KG1 (cell line): ENCODE results near the gene ABTB1.

Experiments
- DNase-seq: peaks from one replicate; lab custom pipeline; 2025; lab: John Stamatoyannopoulos, UW

Gene ABTB1

DNA sequence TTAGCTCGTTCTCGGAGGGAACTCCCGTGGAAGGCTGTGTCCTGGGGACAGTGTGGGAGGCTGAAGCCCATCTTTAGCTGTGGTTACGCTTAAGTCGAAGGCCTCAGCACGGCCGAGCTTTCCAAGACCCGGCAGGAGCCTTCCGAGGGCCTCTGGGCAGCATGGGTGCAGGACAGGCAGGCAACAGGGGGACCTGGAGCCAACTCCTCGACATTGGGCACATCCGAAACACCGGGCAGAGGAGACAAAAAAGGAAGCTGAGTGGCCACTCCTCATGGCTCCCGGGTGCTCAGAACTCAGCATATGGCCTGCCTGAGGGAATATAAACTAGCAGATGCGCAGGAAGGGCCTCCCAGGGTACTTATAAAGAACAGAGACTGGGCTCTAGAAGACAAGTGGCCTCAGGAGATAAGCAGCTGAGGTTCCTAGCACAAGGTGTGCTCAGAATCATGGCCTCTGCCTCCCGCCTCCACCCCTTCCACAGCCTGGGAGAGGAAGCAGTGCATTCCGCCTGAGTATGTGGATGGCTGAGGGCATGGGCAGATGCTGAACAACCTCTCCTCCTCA lies 34.1 kb downstream of the ABTB1 start:
- no peak for DNase-seq

DNA sequence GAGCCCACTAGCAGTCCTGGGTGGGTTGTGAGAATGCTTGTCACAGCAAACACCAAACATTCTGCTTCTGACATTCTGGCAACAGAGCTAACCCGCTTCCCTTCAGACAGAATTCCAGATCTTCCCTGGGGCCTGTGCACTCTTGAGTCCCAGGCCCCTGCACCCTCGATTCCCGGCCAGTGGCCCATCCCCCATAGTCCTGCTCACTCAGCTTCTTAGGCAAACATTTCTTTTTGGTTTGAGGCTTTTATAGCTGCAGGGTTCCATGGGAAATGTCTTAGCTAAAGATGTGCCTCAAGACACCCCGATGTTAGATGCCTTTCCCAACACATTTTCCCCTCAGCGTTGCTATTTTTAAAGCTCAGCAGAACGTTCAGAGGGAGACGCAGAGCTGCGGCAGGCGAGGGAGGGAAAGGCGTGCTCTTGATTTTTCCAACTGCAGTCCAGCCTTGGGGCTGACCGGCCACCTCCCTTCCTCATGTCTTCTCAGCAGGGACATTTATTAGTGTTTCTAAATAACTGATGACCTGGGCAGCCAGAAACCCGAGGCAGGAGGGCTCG lies 35.2 kb downstream of the ABTB1 start:
- DNase-seq = no peak

DNA sequence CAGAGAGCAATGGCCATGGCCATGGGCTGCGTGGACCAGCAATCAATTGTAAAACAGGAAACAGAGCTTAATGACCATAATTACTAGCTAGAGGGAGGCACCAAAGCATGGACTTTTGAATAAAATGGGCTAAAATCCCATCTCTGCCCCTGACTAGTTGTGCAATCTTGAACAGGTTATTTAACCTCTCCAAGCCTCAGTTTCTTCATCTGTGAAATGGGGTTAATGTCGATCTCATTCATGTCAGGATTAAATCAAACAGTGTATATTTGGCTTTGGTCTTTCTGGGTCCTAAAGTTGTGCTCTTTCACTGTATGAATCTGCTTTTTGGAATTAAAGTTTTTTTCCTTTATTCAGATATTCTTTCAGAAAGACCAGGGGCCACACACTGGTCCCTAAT lies 36.1 kb downstream of the ABTB1 start:
- no peak for DNase-seq

DNA sequence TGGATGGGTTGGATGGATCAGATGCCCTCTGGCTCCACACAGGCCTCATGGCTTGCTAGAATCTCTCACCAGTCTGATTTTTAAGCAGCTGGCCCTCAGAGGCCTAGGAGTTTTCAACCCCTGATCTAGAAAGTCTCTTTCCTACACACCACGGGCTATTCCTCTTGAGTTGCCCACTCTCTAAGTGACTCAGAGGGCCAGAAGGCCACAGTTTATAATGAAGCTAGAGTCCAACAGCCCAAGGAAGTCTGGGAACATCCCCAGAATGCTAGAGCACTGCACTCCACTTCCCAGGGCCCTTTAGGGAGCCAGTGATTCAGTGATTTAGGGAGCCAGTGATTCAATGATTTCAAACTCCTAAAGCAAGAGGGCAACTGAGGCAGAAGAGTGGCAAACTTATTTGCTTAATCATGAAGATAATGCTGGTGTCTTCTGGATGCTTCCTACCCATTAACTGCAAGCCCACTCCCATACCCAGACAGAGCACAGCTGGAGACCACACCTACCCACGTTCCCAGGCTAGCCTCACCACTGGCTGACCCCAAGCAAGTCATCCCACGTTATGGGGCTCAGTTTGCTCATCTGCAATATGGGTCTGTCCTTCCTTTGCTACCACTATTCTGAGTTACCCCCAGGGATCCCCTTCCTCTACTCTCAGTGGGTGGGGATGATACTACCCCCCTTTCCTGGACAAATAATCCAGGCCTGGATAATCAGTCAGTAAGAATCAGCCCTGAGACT lies 36.7 kb downstream of the ABTB1 start:
- no peak for DNase-seq

DNA sequence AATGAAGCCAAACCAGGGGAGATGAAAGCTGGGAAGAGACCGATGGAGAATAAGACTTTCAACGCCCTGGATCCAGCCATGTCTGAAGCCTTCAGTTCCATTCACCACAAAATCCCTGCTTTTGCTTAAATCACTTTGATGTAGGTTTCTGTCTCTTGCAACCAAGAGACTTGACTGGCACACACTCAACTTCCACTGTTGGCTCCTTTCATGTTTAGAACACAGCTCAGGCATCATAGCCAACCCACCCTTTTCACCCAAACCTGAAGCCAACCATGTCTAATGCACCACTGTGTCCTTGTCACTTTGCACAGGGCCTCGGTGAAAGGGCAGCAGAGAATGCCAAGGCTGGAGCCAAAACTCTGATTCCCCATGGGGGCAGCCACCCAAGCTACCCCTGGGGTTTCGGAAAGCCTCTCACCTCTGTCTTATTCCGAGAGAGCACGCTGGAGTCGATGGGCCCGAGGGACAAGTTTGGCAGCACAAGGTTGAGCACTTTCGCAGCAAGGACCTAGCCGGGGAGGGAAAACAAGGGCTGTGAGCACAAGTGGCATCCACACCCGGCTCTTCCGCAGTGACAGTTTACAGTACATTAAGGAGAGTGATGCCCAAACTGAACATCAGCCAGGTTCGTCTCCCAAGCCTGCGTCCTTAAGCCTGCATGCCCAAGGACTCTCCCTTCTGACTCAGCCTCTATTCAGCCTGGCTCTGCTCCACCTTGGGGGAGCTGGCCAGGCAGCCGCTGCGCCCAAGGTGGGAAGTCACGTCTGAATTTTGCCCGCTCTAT lies 37.6 kb downstream of the ABTB1 start:
- no peak for DNase-seq

DNA sequence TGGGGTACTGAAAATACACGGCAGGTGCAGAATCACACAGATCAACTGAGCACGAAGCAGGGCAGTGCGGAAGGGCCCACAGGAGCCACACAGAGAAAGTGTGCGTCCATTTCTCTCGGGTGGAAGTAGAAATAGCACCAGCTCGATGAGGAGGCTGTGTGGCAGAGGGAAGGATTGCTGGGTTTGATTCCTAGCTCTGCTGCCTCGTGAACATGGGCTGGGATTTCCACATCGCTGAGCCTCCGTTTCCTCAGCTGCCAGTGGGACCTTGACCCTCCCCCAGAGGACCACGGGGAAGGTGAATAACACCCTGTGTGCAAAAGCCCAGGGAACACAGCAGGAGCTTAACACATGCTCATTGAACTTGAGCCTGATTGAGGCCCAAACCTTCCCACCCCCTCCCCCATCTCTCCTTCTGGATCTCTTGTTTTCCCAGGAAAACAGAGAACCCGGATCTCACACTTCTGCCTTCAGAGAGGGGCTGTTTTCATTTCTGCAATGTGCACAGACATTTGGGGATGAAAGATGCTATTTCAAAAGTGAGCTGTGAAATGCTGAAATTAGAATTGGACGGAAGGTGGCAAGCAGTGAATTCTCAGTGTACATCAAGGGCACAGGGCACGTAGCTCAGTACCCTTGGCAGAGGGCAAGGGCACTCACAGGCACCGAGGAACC lies 38.4 kb downstream of the ABTB1 start:
- DNase-seq = no peak

DNA sequence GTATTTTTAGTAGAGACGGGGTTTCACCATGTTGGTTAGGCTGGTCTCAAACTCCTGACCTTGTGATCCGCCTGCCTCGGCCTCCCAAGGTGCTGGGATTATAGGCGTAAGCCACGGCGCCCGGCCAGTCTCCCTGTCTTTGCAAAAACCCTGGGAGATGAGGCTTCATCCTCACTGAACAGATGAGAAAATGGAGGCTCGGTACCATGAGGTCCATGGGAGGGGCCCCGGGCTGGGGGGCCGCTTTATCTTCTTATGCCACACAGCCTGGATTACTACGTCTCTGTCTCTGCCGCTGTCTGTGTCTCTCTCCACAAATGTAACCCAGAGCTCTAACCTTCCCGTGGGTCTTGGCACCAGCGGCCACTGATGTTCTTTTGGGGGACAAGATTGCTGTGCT lies 39.1 kb downstream of the ABTB1 start:
- no peak for DNase-seq

DNA sequence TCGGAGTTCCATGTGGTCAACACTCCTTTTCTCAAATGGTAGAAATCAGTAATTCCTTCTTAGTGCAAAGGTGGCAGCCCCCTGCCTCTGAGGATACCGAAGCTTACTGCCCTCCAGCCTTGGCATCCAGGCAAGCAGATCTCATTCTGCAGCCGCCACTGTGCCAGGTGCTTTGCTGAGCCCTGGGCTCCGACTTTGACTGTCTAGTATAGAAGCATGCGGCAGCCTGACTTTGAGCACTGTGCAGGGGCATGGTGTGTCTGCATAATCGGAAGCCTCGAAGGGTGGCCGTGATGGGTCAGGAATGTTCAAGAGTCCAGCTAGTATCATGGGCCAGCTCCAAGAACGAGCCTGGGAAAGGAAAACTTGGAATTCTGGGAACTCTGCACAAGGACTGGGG lies 39.7 kb downstream of the ABTB1 start:
- DNase-seq = no peak

DNA sequence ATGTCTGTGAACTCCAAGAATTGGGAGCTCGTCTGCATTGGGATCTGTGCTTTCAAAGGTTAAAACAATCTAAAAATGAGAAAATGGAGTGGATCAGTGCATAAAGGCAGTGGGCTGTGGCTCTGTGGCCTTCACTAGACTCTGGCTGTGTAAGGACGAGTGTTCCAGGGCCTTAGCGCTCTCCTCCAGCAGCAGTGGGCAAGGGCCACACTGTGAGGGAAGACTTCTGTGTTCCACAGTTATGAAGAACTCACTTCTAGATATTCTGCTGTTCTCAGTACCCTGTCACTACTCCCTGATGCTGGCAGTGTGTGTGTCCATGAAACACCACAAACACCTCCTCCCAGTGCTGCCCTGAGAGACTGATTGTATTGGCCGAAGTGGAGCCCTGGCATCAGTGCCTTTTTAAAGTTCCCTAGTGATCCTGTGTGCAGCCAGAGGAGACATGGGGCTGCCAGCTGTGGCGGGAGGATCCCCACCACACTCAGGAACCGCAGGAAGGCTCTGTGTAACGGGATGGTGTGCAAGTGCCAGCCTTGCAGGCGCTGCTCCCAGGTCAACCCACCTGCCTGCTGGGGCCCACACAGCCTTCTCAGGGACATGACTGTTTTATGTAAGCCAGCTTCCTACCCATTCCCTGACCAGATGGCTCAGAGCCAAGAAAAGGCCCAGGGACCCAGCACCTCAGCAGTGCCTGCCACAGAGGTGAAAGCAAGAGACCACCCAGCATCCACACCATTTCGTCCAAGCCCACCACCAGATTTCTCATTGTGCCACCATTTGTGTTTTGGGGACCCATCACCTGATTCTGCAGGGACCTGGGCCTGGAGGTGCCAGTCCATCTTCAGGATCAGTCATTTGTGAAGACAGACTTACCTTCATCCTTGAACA lies 40.4 kb downstream of the ABTB1 start:
- no peak for DNase-seq

DNA sequence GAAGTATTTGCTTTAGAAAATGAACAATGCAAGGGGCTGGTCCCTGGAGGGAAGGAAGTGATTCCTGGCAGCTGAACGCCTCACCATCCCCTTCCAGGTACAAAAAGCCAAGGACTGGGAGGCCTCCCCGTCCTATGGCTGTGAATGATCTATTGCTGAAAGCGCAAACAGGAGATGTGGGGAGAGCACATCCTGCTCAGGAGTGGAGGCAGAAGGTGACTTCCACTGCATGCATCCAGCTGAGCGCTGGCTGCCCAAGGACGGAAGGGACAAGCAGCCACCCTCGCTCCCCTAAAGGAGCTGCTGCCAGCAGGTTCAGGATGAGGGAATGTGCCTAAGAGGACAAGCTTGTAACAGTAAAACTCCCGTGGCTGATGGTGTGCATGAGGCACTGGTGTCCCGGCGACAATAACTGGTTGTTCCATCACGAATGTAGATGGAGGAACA lies 41.4 kb downstream of the ABTB1 start:
- DNase-seq = no peak

DNA sequence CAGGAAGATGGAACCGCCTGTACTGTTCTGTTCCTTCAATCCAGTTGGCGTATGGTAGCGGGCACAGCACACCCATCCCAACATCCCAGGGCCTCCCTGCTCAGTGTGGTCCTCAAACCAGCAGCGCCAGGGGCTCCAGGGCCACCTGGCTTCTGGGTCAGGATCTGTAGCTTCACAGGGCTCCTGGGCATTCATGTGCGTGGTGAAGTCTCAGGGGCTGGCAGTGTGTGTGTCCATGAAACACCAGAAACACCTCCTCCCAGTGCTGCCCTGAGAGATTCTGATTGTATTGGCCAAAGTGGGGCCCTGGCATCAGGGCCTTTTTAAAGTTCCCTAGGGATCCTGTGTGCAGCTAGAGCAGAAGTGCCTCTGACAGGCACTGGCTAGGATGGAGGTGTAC lies 42.1 kb downstream of the ABTB1 start:
- DNase-seq = no peak

DNA sequence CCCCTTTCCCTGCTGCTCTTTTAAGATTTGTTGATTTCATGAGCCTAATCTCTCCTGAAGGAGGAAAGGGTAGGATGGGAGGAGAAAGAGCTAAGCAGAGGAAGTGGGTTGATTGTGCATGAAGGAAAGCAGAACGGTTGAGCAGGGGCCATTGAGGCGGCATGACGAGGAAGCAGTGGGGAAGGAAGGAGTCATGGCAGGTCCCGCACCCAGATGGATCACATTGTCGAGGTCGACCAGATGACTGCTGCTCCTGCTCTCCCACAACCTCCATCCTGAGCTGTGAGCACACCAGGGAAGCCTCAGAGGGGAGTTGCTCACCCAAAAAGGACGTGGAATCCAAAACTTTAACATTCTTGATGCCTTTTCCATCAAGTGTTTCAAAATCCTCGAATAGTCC lies 42.8 kb downstream of the ABTB1 start:
- no peak for DNase-seq

DNA sequence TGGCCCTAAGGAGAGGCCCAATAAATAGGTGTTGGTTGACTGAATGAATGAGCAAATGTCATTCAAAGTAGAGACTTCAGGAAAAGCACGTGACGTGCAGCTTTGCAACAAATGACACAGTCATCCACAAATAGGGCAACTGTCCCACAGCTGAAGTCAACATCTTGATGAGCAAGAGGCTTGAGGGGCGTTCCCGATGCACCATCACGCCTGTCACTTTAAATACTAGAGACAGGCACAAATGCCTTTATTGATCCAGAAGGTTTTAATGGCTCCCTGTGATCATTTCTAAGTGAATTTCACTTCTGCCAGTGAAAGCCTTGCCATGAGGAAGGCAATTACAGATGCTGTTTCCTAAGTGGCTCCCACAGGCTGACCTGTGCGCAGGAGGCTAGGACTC lies 43.6 kb downstream of the ABTB1 start:
- DNase-seq = no peak

DNA sequence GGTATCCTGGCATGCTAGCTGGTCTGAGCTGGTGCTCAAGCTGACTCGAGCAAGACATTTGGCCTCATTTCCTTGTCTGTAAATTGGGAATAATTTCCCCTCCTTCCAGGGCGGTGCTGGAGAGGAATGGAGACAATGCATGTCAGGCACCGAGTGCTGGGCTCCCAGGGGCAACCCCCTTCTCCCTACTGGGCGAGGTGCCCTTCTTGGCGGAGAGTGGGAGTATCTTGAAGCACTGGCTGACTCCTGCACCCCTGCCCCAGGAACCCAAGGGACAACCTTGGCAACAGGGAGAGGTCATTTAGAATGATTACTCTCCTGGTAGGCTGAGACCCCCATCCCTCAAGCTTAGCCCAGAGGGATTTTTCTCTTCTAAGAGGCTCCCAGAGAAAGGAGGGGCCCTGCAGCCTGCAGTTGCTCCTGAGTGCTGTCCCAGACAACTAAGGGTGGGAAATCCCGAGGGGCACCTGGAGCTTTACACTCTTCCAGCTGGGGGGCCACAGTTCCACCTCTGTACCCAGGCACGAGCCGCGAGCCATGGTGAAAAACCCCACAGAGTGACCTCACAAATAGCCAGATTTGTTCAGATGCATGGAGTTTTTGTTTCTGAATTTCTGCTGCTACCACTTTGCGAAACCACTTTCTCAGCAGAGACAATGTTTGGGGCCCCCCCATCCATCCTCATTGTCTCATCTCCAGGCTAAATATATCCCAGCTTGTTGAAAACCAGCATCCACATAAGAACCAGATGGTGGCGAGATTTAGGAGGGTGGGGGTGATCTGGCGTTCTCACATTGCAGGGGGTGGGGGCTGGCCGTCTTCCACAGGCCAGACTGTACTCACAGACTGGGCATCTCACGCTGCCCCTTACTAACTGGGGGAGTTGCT lies 44.8 kb downstream of the ABTB1 start:
- DNase-seq = no peak

DNA sequence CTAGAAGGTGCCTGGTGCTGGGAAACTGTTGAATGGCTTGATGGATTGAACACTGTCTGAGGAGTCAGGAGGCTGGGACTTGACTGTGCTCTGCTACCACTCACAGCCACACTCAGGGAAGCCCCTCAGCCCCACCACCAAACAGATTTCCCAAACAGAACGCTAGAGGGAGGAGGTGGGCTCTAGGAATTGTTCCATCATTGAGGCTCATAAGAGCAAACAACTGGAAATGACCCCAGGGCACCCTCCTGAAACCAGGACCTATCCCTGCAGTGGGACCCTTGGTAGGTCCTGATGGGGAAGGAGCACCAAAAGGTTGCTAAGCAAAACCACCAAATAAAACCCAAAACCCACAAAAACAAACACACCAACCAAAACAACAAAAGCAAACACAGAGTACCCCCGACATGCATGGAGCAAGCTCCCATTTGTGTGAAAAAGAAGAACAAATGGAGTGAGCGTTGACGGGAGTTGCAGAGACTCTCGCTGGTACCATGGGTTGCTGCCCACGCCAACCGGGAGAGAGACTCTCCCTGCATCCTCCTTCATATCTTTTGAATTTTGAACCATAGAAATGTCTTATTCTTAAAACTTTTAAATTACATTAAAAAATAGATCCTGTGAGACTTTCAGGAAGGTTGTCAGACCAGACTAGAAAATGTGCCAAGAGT lies 45.6 kb downstream of the ABTB1 start:
- DNase-seq = no peak

DNA sequence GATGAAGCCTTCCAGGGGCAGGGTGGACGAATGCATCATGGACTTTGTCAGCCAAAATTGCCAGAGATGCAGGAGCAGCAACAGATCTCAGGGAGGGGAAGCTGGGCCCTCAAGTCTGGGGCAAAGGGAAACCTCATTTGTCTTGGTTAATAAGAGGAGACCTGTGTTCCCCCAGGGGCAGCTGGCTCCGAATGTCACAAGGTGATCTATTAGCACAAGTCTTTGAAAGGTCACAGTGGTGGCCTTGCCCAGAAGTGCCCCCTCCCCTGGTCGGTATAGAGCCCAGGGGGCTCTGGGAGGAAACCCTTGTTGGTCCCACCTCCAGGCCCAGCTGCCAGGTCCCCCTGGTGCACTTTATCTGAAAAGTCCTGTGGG lies 46.2 kb downstream of the ABTB1 start:
- no peak for DNase-seq

DNA sequence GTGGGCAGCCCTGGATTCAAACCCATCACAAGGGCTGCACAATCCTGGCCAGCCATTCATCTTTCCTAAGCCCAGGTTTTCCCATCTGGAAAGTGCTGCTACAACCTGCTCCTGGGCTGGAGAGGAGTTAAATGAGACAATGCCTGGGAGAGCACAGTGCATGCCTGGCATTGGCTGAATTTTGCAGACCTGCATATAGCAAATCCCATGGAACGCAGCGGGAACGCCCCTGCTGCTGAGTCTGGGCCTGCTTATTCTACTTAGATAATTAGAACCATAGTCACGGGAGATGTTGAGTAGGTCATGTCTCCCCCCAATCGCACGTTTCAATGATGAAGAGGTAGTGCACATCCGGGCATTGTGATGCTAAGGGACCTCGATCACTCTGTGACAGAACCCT lies 46.6 kb downstream of the ABTB1 start:
- no peak for DNase-seq

DNA sequence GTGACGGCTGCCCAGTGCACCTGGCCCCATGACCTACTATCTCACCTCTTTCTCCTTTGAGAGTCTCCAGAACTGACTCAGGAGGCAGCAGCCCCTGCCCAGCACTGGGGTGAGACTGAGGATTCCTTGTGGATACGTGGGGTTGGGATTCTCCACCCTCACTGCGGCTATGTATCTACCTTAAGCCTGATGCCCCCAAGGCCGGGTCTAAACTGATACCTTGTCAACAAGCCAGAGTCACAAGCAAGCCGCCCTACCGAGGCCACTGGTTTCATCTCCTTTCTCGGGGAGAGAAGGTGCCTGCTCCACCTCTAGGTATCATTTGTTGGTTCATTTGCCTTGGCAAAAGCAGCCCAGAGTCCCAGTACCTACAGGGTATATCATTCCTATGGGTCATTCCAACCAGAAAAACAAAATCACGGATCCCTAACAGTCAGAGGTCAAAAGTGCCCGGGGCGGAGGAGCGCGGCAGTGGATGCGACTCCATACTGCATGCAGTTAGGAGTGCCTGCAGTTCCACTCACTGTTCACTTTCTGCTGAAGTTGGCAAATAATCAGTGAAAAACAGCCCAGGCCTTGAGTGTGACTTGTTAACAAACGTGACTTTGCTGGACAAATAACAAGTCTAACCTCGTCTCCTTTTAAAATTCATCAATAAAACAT lies 47.5 kb downstream of the ABTB1 start:
- no peak for DNase-seq
